ENCODE measurements around the gene IFRD2.
"Not testable (repeated sequence)": the region's sequence is repeated elsewhere in the genome, so short reads cannot be mapped to it uniquely, and the experiment has no call there.

Gene IFRD2

DNA sequence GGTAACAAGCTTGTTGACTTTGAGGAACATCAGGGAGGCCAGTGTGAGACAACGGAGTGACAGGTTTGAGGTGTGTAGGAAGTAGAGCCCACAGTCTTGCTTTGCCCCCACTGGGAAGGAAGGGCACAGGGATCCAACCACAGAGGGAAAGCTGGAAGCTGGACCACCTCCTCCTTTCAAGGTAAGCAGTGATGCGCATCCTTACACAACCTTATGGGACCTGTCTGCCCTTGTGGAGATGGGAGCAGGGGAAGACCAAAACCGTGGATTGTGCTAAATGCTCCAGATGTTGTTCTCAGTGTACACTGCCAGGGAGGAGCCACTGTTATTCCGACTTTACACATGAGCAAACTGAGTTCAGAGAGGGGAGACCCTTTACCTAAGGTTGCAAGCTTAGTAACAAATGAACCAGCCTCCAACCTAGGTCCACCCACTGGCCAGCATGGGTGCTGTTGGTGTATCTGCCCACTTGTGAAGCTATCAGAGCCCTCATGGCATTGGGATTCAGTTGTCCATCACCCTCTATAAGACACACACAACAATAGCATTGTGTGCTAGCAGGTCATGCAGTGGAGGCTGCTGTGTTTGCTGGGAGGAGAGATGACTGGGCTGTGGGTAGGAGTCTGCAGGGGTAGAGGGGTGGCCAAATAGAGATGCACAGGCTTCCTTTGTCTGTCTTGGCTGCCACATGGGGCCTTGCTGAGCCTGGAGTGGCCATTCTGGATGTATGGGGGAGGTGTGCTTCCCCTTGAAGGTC lies 13.9 kb downstream of the IFRD2 start:
- no peak for DNase-seq

DNA sequence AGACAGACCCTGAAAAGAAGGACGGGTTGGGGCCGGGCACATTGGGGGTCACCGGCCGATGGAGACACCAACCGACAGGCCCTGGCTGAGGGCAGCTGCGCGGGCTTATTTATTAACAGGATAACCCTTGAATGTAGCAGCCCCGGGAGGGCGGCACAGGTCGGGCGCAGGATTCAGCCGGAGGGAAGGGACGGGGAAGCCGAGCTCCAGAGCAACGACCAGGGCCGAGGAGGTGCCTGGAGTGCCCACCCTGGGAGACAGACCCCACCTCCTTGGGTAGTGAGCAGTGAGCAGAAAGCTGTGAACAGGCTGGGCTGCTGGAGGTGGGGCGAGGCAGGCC lies 15.5 kb downstream of the IFRD2 start:
- DNase-seq: no peak

DNA sequence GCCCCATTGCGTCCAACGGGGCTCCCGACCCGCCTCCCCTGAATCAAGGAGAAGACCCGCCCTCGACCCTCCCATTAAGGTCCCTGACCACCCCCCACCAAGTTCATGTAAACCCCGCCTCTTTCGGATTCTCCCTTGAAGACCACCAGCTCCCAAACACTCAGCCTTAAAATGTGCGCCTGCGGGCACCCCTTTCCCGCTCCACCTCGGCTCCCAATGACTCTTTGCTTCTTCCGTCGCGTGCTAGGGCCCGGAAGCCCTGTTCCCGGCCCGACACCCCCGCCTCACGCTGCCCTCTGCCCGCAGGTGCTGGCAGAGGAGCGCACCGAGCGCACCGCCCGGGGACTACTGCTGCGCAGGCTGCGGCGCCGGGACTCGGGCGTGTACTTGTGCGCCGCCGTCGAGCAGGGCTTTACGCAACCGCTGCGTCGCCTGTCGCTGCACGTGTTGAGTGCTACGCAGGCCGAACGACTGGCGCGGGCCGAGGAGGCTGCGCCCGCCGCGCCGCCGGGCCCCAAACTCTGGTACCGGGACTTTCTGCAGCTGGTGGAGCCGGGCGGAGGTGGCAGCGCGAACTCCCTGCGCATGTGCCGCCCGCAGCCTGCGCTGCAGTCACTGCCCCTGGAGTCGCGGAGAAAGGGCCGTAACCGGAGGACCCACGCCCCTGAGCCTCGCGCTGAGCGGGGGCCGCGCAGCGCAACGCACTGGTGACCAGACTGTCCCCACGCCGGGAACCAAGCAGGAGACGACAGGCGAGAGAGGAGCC lies 16.1 kb downstream of the IFRD2 start:
- no peak for DNase-seq

DNA sequence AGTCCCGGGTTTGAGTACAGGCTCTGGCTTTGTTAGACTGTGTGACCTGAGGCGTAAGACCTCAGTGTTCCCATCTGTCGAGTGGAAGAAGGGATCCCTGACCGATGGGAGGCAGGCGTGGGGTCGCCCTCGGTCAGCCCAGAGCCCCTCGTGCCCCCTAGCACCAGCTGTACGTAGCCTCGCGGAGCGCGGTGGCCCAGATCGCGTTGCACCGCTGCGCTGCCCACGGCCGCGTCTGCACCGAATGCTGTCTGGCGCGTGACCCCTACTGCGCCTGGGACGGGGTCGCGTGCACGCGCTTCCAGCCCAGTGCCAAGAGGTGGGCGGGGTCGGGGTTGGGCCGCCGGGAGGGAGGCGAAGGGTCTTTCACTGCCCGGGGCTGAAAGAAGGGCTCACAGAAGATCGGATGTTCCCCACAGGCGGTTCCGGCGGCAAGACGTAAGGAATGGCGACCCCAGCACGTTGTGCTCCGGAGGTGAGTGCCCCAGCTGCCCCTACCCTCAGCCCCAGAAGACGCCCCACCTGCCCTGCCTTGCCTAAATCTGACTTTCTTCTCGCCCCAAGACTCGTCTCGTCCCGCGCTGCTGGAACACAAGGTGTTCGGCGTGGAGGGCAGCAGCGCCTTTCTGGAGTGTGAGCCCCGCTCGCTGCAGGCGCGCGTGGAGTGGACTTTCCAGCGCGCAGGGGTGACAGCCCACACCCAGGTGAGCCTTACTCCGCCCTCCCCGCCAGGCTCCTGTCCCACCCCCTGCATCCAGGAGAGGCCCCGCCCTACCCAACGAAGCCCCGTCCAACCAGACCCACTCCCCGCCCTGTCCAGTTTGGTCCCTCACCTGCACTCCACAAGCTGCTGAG lies 16.9 kb downstream of the IFRD2 start:
- DNase-seq: no peak

DNA sequence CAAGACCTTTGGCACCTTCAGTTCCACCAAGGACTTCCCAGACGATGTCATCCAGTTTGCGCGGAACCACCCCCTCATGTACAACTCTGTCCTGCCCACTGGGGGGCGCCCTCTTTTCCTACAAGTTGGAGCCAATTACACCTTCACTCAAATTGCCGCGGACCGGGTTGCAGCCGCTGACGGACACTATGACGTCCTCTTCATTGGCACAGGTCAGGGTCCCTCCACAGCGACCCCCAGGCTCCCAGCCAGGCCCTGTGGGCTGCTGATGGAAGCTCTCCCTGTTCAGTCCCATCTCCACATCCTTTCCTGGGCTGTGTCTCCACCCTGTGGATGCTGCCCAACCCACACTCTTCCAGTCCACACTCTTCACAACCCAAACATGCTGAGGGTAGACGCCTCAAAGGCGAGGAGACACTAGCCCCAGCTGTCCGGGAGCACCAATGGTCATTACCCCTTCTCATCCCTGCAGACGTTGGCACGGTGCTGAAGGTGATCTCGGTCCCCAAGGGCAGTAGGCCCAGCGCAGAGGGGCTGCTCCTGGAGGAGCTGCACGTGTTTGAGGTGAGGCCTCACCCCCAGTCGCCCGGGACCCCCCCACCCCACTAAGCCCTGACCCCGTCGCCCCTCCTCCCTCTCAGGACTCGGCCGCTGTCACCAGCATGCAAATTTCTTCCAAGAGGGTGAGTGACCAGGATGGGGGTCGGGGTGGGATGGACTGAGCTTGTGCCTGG lies 17.7 kb downstream of the IFRD2 start:
- DNase-seq: no peak

DNA sequence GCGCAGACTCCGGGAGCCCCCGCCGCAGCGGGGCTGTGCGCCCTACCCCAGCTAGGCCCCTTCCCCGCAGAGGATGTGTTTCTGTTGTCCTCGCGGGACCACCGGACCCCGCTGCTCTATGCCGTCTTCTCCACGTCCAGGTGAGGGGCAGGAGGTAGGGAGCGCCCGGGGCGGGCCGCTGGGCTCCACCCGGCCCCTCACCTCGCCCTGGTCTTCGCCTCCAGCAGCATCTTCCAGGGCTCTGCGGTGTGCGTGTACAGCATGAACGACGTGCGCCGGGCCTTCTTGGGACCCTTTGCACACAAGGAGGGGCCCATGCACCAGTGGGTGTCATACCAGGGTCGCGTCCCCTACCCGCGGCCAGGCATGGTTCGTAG lies 18.6 kb downstream of the IFRD2 start:
- DNase-seq: no peak

DNA sequence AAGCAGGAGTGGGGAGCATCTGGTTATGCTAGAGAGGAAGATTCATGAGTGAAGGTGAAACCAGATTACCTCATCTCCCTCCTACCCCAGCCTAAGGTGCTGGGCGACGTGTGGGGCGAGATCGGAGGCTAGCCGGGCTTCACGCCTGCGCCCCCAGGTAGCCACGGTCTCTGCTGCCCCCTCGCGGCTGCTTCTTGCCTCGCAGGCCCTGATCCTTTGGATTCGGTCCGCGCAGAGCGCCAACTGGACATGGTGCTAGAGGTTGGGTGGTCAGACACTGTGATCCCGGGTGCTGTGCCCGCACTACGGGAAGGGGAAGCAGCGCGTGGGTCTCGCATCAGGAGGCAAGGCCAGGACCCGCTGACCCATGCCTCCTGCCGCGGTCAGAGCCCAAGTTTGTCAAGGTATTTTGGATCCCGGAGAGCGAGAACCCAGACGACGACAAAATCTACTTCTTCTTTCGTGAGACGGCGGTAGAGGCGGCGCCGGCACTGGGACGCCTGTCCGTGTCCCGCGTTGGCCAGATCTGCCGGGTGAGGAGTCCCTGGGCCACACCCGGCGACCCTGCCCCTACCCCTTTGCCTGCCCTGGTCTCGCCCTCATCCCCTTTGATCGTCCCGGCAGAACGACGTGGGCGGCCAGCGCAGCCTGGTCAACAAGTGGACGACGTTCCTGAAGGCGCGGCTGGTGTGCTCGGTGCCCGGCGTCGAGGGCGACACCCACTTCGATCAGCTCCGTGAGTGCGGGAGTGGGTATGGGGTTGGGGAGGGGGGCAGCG lies 19.1 kb downstream of the IFRD2 start:
- DNase-seq: no peak

DNA sequence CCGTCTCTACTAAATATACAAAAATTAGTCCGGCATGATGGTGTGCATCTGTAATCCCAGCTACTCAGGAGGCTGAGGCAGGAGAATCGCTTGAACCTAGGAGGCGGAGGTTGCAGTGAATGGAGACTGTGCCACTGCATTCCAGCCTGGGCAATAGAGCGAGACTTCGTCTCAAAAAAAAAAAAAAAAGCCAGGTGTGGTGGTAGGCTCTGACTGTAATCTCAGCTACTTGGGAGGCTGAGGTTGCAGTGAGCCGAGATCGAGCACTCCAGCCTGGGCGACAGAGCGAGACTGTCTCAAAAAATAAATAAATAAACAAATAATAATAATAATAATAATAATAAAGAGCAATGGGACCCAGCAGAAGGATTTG lies 19.7 kb downstream of the IFRD2 start:
- DNase-seq: not testable (repeated sequence)

DNA sequence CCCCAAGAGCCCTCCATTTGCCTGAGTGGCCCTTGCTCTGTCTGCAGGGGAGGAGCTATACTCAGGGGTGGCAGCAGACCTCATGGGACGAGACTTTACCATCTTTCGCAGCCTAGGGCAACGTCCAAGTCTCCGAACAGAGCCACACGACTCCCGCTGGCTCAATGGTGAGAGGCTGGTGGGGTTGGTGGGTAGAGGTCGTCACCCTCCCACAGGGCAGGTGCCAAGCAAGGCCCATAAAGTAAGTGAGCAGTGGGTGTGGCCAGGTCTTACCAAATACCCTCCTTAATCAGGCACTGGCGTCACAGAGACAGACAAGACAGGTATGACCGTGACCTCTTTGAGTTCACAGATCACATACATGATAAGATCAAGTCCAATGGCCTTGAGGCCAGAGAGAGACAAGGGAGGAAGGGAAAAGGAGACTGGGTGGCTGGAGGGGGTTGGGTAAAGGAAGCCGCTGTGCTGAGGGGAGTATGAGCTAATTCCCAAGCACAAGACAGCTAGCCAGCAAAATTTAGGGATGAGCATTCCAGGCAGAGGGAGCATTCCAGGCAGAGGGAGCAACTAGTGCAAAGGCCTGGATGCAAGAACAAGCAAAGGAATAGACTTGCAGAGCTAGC lies 20.8 kb downstream of the IFRD2 start:
- DNase-seq: no peak

DNA sequence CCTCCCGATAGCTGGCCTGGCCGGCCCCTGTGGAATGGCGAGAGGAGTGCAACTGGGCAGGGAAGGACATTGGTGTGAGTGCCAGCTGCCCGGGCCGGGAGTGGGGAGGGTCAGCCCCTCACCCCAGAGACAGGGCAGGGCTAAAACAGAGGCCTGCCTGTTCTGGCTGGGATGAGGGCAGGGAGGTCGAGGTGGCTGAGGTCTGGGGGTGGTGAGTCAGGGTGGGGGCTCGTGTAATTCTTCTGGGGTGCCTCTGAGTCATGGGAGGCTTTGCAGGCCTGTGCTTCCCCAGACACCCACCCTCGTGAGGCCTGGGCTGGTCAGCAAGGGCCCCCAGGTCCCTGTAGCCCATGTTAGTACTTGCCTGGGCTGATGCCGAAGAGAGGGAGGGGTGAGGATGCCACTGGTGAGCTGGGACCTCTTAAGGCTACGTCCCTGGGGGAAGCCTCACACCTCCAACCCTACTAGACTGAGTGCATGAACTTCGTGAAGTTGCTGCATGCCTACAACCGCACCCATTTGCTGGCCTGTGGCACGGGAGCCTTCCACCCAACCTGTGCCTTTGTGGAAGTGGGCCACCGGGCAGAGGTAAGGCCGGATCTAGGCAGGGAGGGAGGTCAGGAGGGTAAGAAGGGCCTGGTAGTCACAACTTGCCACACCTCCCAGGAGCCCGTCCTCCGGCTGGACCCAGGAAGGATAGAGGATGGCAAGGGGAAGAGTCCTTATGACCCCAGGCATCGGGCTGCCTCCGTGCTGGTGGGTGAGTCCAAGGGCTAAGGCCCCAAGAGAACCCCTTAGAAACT lies 21.6 kb downstream of the IFRD2 start:
- DNase-seq: no peak

DNA sequence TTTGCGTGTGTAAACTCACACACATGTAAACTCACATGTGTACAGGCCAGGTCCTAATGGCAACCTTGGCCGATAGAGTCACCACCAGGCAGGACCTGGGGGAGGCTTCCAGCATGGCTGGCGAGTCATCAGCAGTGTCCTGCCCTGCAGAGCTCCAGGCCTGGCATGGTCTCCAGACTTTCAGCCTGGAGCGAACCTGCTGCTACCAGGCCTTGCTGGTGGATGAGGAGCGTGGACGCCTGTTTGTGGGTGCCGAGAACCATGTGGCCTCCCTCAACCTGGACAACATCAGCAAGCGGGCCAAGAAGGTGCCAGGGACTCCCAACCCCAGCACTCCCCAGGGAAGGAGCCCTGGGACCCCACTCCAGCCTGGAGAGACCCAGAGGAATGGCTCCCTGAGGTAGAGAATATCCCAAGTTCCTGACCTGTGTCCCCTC lies 22.2 kb downstream of the IFRD2 start:
- no peak for DNase-seq

DNA sequence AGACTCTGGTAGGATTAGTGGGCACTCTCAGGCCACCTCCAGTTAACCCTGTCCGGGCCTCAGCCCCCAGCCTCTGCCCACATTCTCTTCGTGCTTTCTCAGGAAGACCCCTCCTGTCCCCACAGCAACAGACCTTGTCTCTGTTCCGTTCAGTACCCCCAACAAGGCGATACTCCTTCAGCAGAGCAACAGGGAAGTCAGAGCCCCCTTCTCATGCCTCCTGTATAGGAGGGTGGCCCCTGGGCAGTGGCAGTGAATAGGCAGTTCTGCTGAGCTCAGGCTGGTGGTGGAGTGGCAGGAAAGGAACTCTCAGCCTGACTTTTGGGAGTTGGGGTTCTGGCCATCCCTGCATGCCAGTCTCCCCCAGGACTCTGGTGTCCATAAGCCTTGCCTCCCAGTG lies 22.8 kb downstream of the IFRD2 start:
- no peak for DNase-seq

DNA sequence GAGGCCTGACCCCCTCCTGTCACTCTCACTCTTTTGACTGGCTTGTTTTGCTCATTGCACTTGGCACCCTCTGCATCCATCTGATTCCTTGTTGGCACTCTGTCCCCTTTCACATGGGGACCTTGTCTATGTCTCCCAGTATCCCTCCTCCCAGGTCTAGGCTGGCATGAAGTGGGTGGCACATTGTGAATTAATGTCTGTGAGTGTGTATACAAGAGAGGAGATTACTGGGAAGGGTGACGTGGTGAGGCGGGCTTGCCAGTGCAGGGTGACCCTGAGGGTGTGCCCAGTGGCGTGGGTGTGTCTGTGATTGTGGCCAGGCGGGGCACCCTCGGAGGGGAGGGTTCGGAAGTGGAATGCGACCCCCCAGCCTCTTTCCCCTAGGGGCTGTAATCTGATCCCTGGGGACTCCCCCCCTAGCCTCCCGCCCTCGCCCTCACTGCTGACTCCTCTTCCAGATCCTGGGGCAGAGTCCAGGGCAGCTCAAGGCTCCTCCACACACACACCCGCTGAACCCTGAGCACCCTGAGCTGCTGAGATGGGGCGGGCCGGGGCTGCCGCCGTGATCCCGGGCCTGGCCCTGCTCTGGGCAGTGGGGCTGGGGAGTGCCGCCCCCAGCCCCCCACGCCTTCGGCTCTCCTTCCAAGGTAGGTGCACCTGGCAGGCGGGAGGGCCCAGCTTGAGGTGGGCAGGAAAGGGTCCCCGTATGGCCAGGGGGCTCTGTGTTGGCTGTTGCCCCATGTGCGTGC lies 23.4 kb downstream of the IFRD2 start, which contains the start of gene SEMA3B:
TSS of gene SEMA3B (plus strand) at position 445 of the 749 bp plus-strand sequence. CDS start at position 539, 94 bp downstream.
- no peak for DNase-seq

DNA sequence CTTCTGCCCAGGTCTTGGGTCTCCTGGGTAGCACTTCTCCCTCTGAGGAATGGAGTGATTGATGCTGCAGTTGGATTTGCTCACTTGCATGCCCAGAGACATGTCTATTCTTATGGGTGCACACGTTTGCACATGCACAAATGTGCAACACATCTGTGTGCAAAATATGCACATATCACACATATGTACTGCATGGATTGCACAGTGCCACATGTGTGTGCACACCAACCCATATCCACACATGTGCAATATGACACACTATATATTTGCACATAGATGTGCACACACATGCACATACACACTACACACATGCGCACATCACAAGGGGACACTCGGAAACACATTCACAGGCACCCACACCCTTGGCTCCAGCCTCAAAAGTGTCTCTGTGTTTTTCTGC lies 24.0 kb downstream of the IFRD2 start:
- DNase-seq: no peak

DNA sequence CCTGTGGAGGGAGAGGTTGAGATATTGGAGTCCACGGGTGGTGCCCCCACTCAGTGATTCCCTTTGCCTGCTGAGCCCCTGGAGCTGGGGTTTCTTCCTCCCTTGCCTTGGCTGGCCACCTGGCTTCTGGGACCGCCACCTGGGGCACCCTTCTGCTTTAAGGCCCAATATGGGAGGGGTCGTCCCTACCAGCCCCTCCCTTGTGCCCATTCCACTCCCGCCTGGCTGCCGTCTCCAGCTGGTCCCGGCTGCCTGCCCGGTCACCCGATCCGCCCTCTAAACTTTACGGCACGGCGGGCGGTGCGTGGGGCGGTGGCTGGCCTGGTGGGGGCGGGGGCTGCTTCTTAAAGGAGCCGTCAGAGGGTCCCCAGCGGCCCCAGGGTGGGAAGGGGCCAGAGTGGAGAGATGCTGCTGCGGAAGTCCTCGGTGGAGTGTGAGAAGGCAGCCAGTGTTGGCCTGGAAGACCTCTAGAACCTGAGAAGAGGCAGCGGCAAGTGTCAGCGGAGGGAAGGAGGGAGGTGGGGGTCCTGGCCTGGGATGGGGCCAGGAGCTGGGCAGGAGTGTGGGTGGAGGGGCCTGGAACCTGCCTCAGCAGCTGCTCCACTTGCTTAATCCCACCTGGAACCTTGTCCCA lies 24.8 kb downstream of the IFRD2 start:
- no peak for DNase-seq

DNA sequence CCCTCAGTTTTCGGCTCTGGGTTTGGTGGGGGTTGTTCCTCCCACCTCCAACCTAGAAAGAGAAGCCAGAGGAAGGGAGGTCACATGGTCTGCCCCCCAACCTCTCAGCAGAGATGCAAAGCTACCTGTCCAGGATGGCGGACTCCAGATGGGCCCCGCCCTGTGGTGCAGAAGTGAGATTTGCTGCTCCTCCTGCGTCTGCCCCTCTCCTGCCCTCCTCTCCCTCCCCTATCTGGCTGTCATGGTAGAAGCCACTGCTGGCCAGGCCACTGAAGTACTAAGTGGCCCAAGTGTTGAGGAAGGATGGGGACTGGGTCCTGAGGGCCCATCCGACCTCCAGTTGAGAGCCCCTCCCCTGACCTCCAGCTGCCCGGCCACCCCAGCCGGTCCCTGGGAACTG lies 25.4 kb downstream of the IFRD2 start:
- DNase-seq: no peak

DNA sequence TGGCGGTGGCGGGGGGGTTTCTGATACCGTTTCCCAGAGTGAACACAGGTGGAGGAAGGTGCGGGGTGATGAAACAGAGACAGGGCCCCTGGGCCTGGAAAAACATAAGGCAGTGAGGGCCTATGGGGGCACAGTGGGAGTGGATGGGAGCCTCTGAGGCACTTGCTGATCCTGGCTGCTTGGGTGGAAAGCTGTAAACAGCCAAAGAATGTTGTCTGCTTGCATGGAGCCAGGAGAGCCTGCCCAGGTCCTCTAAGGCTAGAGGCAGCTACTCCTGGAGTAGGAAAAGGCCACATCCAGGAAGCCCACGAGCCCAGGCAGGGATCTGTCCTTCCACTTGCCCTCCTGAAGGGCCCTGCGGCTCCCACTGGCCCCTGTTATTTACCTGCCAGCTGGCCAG lies 26.2 kb downstream of the IFRD2 start:
- DNase-seq: no peak

DNA sequence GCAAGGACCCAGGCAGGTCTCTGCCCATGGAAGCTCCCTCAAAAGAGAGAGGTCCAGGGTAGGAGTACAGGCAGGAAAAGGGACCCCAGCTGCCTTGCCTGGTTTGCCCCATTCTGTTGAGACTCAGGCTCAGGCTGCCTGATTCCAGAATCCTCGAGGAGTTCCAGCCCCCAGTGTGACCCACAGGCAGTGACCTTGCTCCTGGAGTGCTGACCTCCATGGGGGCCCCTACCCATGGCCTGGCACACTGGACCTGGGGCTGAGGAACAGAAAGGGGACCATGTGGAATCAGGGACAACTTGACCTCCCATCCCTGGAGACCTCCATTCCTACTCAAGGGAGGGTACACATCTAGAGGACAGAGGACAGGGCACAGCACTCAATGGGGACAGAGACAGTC lies 26.7 kb downstream of the IFRD2 start:
- DNase-seq: no peak

DNA sequence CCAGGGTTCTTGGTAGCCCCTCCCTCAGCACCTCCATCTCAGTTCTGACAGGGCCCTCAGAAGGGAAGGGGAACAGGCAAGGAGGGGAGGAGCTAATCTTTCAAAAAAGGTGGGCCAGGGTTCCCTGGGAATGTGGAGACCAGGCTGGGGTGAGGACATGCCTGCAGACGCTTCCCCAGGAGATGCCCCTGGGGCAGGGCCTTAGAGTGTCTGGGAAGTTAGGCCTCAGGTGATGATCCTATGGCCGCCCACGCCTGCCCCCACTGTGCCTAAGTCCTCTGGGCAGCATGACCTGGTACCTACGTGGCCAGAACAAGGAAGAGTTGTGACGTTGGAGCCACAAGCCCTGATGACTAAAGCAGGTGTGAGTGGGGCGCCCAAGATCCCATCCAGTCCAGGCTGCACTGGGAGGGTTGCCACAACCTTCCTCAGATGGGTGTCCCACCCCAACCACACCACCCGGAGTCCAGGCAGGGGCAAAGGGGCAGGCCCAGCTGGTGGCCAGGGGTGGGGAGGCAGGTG lies 27.2 kb downstream of the IFRD2 start:
- no peak for DNase-seq

All from NCI-H187 treated with DMSO at 0.1 percent for 48 hours (cell line).